Measurements from ENCODE around the gene ZNHIT6.
"Not testable (repeated sequence)": the region's sequence is repeated elsewhere in the genome, so short reads cannot be mapped to it uniquely, and the experiment has no call there.

Gene ZNHIT6

GRCh38 chr1:85663382-85663781, 44.9 kb downstream of the ZNHIT6 start:
- DNase-seq, result no peak

GRCh38 chr1:85661767-85662166, 46.5 kb downstream of the ZNHIT6 start:
- DNase-seq, result no peak

- no peak for DNase-seq
Observed at GRCh38 chr1:85660541-85660940, 47.7 kb downstream of the ZNHIT6 start.

- DNase-seq, result no peak
Observed at GRCh38 chr1:85659174-85659573, 49.1 kb downstream of the ZNHIT6 start.

- no peak for DNase-seq
Observed at GRCh38 chr1:85656948-85657347, 51.3 kb downstream of the ZNHIT6 start.

- DNase-seq, result no peak
Observed at GRCh38 chr1:85656256-85656655, 52.0 kb downstream of the ZNHIT6 start.

GRCh38 chr1:85655315-85655714, 52.9 kb downstream of the ZNHIT6 start:
- no peak for DNase-seq

- no peak for DNase-seq
Observed at GRCh38 chr1:85654066-85654782, 54.0 kb downstream of the ZNHIT6 start.

GRCh38 chr1:85652327-85652726, 55.9 kb downstream of the ZNHIT6 start:
- no peak for DNase-seq

GRCh38 chr1:85650645-85651044, 57.6 kb downstream of the ZNHIT6 start:
- no peak for DNase-seq

GRCh38 chr1:85649591-85649990, 58.6 kb downstream of the ZNHIT6 start:
- no peak for DNase-seq

- DNase-seq, result not testable (repeated sequence)
Observed at GRCh38 chr1:85641598-85642556, 66.4 kb downstream of the ZNHIT6 start.

- DNase-seq, result not testable (repeated sequence)
Observed at GRCh38 chr1:85639920-85640319, 68.3 kb downstream of the ZNHIT6 start.

GRCh38 chr1:85638412-85638811, 69.8 kb downstream of the ZNHIT6 start:
- DNase-seq, result no peak

- DNase-seq, result no peak
Observed at GRCh38 chr1:85630493-85630892, 77.7 kb downstream of the ZNHIT6 start.

GRCh38 chr1:85629532-85629920, 78.7 kb downstream of the ZNHIT6 start:
- DNase-seq, result no peak

- DNase-seq, result no peak
Observed at GRCh38 chr1:85628791-85629531, 79.3 kb downstream of the ZNHIT6 start.

GRCh38 chr1:85626818-85627217, 81.4 kb downstream of the ZNHIT6 start:
- no peak for DNase-seq

GRCh38 chr1:85624361-85624760, 83.9 kb downstream of the ZNHIT6 start:
- DNase-seq, result no peak

- no peak for DNase-seq
Observed at GRCh38 chr1:85623061-85623471, 85.2 kb downstream of the ZNHIT6 start.

GRCh38 chr1:85621430-85621829, 86.8 kb downstream of the ZNHIT6 start:
- DNase-seq, result no peak

GRCh38 chr1:85617633-85618100, 90.6 kb downstream of the ZNHIT6 start:
- DNase-seq, result no peak

- DNase-seq, result no peak
Observed at GRCh38 chr1:85616736-85617135, 91.5 kb downstream of the ZNHIT6 start.
